NCI-H2171 (cell line): ENCODE measurements around the gene RASD2.
"Not testable (repeated sequence)": the region's sequence is repeated elsewhere in the genome, so short reads cannot be mapped to it uniquely, and the experiment has no call there.

ENCODE experiments used
- DNase-seq: peaks from one replicate; lab custom pipeline; 2025; lab: John Stamatoyannopoulos, UW

Gene RASD2, protein sequence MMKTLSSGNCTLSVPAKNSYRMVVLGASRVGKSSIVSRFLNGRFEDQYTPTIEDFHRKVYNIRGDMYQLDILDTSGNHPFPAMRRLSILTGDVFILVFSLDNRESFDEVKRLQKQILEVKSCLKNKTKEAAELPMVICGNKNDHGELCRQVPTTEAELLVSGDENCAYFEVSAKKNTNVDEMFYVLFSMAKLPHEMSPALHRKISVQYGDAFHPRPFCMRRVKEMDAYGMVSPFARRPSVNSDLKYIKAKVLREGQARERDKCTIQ

DNA sequence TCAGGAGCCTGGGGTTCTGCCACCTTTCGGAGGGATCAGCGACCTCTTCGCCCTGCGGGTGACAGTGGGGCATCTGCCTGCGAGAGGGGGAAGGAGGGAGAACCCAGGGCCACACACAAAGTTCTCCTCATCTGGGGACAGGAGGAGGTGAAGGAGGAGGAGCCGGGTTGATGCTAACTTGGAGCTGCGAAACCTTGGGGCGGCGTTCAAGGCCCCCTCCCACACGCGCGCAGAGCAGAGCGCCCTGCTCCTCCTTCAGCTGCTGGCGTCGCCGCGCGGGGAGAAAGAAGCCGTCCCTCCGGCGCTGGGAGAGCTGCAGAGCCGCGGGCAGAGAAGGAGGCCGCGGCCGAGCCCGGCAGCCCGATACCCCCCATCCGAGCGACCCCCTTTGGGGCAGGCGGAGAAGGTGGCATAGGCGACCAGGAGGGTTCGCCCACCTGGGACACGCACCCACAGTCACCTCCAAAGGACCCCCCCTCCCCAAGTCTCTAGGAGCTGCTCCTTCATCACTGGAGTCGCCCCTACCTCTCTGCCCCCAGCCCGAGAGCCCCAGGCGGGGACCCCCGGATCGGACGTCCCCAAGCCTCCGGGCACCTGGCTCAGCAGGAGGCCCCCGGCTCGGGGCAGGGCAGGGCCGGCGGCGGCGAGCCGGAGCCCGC is at the start of gene RASD2:
Gene RASD2 (plus strand): TSS at position 237 of the 659 bp plus-strand sequence. CDS start 5,979 bp downstream, outside the sequence.
- peak; percentile 50 for DNase-seq

DNA sequence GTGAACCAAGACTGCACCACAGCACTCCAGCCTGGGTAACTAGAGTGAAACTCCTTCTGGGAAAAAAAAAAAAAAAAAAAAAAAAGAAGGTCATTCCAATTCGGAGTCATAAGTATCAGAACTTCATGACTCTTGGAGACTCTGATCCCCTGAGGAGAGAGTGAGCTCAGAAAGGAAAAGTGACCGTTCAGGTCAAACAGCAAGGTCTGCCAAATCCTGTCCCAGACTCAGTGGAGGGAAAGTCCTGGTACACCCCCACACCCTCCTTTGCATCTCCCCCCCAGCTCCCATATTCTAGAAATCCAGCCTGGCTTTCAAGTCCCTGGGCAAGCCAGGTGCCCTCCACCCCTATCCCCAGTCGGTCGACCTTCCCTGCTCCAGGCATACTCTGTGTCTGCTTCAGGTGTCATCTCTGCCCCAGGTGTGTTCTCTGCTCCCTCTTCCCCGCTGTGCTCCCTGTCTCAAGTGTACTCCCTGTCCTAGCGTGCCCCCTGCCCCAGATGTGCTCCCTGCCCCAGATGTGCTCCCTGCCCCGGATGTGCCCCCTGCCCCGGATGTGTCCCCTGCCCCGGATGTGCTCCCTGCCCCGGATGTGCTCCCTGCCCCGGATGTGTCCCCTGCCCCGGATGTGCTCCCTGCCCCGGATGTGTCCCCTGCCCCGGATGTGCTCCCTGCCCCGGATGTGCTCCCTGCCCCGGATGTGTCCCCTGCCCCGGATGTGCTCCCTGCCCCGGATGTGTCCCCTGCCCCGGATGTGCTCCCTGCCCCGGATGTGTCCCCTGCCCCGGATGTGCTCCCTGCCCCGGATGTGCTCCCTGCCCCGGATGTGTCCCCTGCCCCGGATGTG is 49.3 kb upstream of the RASD2 start:
- DNase-seq, result not testable (repeated sequence)

DNA sequence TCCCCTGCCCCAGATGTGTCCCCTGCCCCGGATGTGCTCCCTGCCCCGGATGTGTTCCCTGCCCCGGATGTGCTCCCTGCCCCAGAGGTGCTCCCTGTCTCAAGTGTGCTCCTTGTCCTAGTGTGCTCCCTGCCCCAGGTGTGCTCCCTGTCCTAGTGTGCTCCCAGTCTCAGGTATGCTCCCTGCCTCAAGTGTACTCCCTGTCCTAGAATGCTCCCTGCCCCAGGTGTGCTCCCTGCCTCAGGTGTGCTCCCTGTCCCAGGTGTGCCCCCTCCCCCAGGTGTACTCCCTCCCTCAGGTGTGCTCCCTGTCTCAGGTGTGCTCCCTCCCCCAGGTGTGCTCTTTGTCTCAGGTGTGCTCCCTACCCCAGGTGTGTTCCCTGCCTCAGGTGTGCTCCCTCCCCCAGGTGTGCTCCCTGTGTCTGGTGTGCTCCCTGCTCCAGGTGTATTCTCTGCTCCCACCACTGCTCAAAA is 48.7 kb upstream of the RASD2 start:
- DNase-seq, result no peak

DNA sequence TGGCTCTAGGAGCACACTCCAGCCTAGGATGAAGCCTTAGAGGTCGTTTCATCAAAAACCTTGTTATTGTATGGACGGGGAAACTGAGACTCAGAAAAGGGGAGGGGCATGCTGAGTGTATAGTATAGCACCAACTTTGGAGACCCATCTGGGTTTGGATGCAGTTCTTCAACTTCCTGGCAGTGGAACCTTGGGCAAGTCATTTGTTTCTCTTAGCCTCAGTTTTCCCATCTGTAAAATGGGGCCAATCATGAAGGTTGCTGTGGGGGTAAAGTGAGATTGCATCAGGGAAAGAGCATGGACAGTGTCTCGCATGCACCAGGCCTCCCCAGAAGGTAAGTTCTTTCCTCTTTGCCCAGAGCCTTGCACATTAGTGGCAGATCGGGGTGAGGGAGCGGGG is 47.6 kb upstream of the RASD2 start:
- no peak for DNase-seq

DNA sequence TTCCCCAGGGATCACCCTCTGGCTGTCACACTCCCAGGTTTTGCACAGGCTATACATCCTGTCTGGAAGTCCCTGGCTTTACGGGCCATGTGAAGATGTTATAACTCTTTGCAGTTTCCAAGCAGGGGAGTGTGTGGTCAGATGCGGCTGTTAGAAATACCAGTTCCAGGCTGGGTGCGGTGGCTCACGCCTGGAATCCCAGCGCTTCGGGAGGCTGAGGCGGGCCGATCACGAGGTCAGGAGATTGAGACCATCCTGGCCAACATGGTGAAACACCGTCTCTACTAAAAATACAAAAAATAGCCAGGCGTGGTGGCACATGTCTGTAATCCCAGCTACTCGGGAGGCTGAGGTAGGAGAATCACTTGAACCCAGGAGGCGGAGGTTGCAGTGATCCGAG is 44.9 kb upstream of the RASD2 start:
- not testable (repeated sequence) for DNase-seq

DNA sequence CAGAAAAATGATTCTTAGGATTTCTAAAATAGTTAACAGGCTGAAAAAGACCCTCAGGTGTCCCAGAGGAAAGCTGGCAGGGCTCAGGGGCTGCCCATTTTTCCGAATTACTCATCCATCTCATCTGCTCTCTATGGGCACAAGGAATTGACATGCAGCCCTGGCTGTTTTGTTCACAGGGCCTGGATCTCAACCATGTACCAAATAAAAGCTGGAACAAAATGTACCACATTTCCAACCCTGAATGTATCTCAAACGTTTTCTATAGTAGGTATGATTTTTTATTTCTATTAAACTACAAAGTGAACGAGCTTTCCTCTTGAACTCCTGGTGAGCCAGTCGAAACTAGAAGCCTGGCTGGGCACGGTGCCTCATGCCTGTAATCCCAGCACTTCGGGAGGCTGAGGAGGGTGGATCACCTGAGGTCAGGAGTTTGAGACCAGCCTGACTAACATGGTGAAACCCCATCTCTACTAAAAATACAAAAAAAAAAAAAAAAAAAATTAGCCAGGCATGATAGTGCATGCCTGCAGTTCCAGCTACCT is 43.8 kb upstream of the RASD2 start:
- no peak for DNase-seq

DNA sequence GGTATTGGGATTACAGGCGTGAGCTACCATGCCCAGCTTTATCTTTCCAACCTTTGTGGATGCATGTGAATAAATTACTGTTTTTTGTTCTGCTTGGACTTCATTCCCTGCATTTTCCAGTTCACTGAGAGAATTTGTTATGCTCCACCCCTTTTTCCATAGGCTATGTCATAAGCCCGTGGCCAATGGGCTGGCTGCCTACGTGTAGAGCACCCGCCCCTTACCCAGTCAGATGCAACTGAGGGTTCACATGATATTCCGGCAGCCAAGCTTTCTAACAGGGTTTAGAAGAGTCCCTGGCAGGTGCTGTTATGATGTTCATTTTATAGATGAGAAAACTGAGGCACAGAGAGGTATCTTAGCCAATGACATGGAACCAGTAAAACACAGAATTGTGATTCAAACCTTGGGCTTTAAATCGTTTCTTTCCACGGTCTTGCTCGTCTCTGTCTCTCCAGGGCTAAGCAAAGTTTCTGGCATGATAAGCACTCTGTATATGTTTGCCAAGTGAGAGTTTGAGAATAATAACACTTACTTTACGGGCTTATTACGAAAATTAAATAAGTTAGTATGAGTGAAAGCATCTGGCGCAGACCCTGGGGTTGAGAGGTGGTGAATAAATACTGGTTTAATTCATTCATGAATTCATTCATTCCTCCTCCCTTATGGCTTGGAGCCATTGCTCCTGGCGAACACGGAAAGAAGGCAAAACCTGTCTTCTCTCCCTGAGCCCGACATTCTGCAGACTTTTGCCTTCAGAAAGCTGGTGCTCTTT is 42.4 kb upstream of the RASD2 start:
- no peak for DNase-seq

DNA sequence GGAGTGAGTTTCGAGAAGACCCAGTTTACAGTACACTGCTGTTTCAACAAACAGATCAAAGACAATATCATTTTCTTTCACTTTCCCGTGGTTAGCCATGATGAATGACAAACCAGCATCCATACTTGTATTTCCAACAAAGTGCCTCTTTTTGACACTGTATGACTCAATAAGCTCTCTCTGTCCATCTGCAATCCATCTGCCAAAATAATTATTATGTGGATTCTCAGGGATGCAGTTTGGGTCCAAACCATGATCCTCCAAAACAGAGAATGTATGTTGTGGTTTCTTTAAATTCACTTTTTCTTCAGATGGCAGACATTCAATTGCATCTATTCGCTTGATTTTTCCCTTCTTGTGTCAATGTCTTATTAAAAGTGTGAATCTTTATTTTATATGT is 37.8 kb upstream of the RASD2 start:
- no peak for DNase-seq

DNA sequence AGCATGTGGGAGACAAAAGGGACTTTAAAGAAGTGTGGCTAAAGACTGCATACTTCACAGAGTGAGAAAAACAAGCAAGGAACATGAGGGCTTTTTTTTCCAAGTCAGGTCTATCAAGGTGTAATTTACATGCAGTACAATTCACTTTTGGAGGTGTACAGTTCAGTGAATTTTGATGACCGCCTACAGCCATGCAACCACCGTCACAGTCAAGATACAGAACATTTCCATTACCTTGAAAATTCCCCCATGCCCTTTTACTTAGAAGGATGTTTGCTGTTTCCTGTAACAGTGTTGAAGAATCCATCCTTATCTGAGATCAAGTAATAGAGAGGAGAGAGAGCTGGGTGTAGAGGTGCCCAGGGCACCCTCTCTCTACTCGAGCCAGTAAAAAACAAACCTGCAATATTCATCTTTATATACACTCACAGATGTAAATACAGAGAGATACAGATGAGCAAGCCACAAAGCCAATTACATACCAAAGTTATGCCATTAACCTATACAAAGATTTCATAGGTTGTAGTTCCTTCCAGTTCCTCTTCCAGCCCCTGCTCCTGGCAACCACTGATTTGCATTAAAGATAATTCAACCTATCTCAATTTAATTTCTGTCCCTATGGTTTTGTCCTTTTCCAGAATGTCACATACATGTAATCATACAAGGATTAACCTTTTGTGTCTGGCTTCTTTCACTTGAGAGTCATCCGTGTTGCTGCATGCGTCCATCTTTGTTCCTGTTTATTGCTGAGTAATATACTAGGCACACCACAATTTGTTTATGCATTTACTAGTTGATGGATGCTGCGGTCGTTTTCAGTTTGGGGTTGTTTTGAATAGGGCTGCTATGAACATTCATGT is 35.0 kb upstream of the RASD2 start:
- DNase-seq, result no peak

DNA sequence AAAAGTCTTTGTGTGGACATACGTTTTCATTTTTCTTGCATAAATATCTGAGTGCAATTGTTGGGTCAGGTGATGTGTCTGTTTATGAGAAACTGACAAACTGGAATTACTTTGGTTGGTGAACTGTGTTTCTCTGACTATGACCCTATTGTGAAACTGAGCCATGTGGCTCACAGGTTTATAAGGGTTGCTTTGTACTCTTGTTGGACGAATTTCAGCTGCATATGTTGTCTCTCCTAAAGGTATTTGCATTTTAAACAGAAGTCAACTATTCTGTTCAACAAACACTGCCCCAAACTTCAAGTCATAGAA is 34.4 kb upstream of the RASD2 start:
- no peak for DNase-seq

DNA sequence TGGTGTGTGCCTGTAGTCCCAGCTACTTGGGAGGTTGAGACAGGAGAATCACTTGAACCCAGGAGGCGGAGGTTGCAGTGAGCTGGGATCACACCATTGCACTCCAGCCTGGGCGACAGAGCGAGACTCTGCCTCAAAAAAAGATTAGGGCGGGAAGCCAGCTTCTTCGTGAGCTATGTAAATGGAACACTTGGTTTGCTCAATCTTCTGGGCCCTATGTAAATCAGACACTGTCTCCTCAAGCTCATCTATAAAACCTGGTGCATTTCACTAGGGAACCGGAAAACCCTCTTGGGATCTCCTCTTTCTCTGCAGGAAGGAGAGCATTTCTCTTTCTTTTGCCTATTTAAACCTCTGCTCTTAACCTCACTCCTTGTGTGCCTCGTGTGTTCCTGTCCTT is 32.8 kb upstream of the RASD2 start:
- DNase-seq, result not testable (repeated sequence)

DNA sequence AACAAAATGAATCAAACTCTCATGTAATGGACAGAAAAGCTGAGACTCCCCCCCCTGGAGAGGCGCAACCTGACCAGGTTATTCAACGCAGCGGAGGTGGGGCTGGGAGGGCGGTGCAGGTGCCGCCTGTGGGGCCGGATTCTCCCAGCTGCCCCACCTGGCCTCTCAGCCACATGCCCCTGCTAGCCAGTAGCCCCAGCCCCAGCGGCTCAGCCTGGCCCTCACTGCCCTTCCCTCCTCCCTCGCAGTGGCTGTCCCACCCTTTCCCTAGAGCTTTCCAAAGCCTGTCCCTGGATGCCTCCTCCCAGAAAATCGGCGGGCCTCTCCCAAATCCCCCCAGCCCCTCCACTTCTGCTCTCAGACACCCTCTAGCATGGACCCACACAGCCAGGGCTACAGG is 31.2 kb upstream of the RASD2 start:
- no peak for DNase-seq

DNA sequence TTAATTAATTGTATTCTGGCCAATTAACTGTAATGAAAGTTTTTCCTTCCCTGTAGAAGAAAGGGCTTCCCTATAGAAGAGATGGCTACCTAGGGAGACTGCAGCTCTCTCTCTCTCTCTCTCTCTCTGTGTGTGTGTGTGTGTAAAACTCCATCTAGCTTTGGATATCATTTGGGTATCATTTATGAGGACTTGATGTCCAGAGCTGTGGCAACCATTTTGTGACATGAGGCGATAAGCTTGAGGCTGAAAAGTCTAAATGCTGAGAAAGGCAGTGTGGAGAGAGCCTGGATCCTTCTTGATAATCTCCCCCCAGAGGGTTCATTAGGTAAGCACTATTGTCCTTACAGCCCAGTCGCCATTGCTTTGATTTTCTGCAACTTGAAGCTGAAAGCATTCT is 30.7 kb upstream of the RASD2 start:
- DNase-seq, result no peak

DNA sequence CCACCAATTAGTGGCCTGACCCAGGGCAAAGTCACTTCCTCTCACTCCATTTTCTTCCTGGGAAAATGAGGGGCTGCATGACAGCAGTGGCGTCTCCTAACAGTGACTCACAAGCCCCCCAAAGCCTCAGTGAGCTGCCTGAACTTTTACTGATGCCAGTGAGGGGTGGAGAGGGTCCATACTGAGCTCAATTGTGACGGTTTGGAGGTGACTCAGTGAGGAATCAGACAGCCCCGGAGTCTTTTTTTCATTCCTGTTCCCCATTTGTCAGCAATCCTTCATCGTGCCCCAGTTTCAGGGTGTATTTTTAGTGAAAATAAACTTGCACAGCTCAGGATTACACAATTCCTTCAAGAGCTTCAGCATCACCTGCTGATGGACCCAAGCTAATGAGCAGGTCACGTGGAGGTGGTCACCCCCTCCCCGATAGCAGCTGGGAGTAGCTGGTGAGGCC is 30.1 kb upstream of the RASD2 start:
- DNase-seq, result no peak

DNA sequence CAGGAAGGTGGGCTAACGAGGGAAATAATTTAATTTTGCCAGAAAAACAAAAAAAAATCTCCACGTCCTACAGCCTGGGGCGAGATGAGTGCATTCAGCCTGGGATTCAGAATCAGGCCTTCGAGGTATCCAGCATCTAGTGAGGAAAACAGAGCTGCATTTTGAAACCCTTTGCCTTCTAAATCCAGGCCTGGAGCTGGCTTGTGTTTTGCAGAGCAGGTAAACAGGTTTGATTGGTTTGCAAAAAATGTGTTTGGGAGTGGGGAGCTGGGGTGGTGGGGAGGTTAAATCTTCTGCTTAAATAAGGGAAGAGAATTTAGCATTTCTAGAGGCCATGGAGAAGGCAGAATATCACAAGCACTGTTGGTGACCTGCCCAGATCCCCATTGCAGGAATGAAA is 29.7 kb upstream of the RASD2 start:
- no peak for DNase-seq

DNA sequence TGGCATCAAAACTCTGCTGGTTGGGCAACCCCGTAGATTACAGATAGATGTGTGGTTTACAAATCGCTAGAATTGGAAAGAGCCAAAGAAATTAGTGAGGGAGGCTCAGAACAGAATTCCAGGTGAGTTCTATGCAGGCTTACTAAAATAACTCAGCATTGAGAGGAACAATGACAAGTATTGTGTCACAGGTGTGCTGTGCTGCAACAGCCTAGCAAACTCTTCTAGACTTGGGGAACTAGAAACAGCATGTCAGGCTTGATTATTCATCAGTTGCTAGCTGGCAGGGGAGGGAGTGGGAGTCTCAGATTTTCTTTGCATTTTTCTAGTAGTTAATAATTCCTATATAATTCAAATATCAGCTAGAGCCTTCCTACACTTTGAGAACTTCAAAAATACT is 26.3 kb upstream of the RASD2 start:
- DNase-seq, result no peak

DNA sequence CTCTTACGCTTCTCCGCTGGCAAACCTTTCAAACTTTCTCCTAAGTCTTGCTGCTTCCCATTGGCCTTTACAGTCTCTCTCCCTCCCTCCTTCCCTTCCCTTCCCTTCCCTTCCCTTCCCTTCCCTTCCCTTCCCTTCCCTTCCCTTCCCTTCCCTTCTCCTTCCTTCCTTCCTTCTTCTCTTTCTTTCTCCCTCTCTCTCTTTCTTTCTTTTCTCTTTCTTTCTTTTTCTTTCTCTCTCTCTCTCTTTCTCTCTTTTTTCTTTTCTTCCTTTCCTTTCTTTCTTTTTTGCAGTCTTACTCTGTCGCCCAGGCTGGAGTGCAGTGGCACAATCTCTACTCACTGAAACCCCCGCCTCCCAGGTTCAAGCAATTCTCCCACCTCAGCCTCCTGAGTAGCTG is 24.7 kb upstream of the RASD2 start:
- DNase-seq, result not testable (repeated sequence)

DNA sequence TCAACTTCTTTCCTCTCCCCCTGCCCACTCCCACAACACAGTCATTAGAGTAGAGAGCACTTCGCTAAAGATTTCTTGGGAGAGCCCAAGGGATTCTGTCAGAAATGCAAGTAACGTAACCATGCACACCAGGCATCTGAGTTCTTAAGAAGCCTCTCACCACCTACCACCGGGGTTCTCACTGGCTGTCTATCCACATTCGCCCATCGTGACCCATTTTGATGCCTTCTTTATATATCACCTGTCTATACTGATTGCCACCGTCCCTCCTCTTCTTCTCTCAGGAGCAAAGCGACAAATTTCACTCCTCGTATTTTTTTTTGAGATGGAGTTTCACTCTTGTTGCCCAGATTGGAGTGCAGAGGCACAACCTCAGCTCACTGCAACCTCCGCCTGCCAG is 23.9 kb upstream of the RASD2 start:
- DNase-seq, result no peak

DNA sequence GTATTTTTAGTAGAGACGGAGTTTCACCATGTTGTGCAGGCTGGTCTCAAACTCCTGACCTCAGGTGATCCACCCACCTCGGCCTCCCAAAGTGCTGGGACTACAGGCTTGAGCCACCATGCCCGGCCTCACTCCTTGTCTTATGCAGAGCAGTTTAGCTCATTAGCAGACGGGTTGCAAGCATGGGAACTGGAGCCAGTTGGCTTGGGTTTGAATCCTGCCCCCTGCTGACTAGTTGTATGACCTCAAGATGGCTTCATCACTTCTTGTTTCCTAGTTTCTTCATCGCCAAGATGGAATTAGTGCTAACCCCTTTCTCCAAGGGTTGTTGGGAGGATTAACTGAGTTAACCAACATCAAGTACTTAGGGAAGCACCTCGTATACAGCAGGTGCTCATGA is 23.4 kb upstream of the RASD2 start:
- DNase-seq, result no peak

DNA sequence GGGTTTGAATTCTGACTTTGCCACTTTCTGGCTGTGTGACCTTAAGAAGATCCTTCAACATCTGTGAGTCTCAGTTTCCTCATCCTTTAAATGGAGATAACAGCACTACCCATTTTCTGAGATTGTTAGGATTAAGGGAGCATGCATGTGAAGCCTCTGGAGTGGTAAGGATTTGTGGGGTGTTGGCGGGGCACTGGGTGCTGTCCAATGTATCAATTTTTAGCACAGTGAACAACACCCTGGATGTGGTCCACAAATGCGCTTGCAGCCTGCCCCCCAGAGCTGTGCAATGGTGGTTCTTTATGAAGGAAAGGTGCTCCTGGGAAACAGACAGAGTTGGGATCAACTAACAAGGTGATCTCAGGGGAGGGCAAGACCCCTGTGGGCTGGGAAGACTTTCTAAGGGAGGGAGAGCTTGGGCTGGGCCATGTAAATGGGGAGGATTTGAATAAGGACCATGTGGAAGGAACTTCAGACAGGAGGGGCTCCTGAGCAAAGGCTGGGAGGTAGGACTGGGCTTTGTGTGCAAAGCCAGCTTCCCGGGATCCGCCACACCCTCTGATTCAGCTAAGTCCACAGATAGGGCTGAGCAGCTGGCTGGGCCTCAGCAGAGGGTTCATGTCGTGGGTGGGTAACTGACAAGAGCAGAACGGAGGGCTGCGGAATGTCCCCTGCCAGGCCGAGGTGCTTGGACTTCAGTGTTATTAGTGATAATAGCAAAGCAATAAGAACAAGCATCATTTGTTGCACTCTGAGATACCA is 22.7 kb upstream of the RASD2 start:
- DNase-seq, result no peak
